ENCODE results near the gene PLCB4. TPM values are rescaled to one million over a fixed set of nuclear protein-coding genes. Genes with fewer than 3 reads are reported as not detected.

Gene PLCB4
- total RNA-seq, 1 donor, result 3.5 TPM

DNA sequence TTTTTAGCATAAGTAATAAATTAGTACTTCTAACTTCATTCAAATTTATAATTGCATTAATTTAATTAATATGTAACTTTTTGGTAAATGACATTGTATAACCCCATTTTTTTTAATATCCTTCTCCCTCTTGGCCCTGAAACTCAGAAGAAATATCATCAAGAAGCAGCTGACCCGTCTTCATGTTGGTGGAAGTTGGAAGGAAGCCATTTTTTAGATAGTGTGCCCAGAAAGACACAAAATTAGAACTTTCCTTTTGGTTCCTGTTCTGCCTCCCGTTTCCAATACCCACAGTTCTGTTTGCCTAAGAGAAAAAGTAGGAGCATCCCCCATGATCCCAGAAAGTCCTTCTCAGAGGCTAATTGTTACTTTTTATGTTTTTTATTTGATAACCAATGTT is 65.5 kb downstream of the PLCB4 start:
- TF ChIP-seq CTCF (IDR thresholded peaks at IDR 0.05; ENCODE audit: insufficient read depth, low read depth, low read length), result no peak
- H3K4me3 ChIP-seq (ENCODE audit: low read depth, low read length), result no peak overlapping the region
- DNase-seq (ENCODE audit: low read depth), result no peak

DNA sequence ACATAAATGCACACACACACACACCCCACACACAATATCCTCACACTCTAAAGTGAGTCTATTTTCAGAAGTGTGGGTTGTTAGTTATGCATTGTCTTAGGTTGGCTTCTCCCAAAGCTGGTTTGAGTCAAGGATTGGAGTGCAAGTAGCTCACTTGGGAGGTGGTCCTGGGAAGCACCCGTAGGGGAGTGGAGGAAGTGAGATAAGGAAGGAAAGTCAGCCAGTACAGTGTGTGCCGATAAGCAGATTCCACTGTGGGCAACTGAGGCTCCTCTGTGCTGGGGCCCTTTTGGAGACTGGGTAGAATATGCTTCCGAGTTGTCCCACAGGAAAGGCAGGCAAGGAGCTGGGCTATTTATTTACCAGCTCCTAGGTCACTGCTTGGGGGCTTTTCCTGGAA is 67.2 kb downstream of the PLCB4 start:
- DNase-seq (ENCODE audit: low read depth), result no peak
- TF ChIP-seq CTCF (IDR thresholded peaks at IDR 0.05; ENCODE audit: insufficient read depth, low read depth, low read length), result no peak
- no peak overlapping the region for H3K4me3 ChIP-seq (ENCODE audit: low read depth, low read length)

- H3K4me3 ChIP-seq (ENCODE audit: low read depth, low read length), result no peak overlapping the region
- DNase-seq (ENCODE audit: low read depth), result no peak
- no peak for TF ChIP-seq CTCF (IDR thresholded peaks at IDR 0.05; ENCODE audit: insufficient read depth, low read depth, low read length)
These were observed 68.1 kb downstream of the PLCB4 start for GRCh38 chr20:9137001-9137400.

DNA sequence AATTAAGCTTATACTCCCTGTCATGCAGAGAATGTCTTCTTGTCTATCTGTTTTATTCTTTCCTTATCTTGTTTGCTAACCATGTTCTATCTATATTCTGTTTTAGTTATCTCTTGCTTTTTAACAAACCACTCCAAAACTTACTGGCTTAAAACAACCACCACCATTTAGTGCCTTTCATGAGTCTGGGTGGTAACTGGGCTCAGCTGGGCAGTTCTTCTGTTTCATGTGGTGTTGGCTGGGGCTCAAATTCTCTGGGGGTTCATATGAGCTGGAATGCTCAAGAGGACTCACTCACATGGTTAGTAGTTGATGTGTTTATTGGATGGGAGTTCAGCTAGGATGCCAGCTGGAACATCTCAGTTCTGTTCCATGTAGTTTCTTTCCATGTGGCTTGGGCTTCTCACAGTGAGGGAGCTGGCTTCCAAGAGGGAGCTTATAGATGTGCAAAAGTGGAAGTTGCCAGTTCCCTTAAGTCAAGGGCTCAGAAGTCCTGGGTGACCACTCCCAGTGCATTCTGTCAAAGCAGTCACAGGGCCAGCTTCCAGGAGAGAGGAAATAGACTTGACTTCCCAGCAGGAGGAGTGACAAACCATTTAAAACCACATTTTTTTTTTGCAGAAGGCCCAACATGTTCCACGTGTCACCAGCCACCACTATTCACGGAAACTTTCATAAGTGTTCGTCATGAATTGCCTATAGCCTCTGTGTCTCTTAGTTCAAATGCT is 70.4 kb downstream of the PLCB4 start:
- no peak for TF ChIP-seq CTCF (IDR thresholded peaks at IDR 0.05; ENCODE audit: insufficient read depth, low read depth, low read length)
- no peak for DNase-seq (ENCODE audit: low read depth)
- H3K4me3 ChIP-seq (ENCODE audit: low read depth, low read length), result no peak overlapping the region

GRCh38 chr20:9140162-9140760 is 71.4 kb downstream of the PLCB4 start:
- H3K4me3 ChIP-seq (ENCODE audit: low read depth, low read length), result no peak overlapping the region
- no peak for TF ChIP-seq CTCF (IDR thresholded peaks at IDR 0.05; ENCODE audit: insufficient read depth, low read depth, low read length)
- no peak for DNase-seq (ENCODE audit: low read depth)

DNA sequence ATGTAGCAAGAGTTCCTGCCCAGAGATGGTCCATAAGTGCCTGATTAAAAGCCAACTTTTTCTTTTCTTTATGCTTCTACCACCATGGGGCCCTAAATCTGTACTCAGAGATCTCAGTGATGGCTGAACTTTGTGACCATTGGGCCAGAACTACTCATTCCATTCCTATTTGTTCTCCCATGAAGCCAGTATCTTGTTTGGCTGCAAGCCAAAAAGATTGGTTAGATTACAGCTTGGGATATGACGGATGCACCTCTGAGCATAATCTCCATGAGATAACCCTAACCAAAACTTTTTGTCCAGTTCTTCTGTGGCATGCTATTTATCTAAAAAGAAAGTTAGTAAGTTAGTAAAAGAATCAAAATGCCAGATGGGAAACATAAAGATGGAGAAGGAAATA is 72.2 kb downstream of the PLCB4 start:
- H3K4me3 ChIP-seq (ENCODE audit: low read depth, low read length), result no peak overlapping the region
- TF ChIP-seq CTCF (IDR thresholded peaks at IDR 0.05; ENCODE audit: insufficient read depth, low read depth, low read length), result no peak
- DNase-seq (ENCODE audit: low read depth), result no peak

Measured in fibroblast of villous mesenchyme (primary cell).